Stimulated activated memory B cell treated with anti-CD40 and anti-IgM and Interleukin-4, amounts not matched to agents 10 μg/mL and 1 μg/mL and 100 μg/mL, for 72 hours (primary cell): ENCODE results near the gene ECSIT.

Source experiments
- ATAC-seq: fragments of 150-1000 bp; cut with Tn5 transposase; 2 replicates; pipeline ENCODE4 v1.10.0; 2021
- H3K27ac Mint-ChIP-seq: one replicate; pipeline ENCODE4 v1.8.0; 2022; ENCODE audit warnings: mild to moderate bottlenecking, mixed read lengths
- H3K27me3 Mint-ChIP-seq: one replicate; pipeline ENCODE4 v1.8.0; 2022; ENCODE audit warnings: mixed read lengths
- H3K36me3 Mint-ChIP-seq: one replicate; pipeline ENCODE4 v1.8.0; 2022; ENCODE audit warnings: mixed read lengths
- H3K4me1 Mint-ChIP-seq: one replicate; pipeline ENCODE4 v1.8.0; 2022; ENCODE audit warnings: mixed read lengths
- H3K4me3 Mint-ChIP-seq: one replicate; pipeline ENCODE4 v1.8.0; 2022; ENCODE audit warnings: mild to moderate bottlenecking, moderate library complexity, mixed read lengths
- H3K9me3 Mint-ChIP-seq: one replicate; pipeline ENCODE4 v1.8.0; 2022; ENCODE audit warnings: mixed read lengths

ECSIT gene

DNA sequence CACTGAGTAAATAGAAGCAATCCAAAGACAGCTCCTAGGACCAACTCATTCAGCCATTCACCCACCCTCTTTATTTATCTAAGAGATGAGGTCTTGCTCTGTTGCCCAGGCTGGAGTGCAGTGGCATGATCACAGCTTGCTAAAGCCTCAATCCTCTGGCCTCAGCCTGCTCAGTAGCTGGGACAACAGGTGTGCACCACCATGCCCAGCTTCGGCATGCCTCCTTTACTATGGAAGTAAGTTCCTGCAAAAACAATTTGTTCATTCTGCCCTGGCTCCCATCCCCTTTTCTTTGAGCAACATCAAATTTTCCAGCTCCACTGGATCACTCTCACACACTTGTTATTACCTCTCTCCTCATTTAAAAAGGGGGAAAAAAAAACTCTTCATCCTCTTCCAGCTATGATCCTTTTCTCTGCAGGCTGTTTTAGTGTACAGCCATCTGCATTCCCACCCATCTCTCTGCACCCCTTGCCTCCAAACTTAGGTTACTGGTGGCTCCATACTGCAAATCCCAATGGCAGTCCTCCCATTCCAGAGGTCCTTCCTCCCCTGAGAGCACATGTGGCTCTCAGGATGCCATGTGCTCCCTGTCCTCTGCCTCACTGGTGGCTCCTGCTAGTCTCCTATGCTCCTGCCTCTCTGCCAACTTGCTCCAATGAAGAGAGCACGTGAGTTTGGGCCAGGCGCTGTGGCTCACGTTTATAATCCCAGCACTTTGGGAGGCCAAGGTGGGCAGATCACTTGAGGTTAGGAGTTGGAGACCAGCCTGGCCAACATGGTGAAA, 27.9 kb upstream of the ECSIT start:
- Mint-ChIP-seq H3K9me3 (no peaks in the 10 kb centered on the region), H3K36me3 (peaks cover 37% of the 10 kb centered on the region), H3K27ac (peak overlapping the region; percentile 71), H3K4me3 (peak overlapping the region; percentile 41), H3K27me3 (no peaks in the 10 kb centered on the region), H3K4me1 (peaks cover 71% of the 10 kb centered on the region)
- no peak for ATAC-seq

DNA sequence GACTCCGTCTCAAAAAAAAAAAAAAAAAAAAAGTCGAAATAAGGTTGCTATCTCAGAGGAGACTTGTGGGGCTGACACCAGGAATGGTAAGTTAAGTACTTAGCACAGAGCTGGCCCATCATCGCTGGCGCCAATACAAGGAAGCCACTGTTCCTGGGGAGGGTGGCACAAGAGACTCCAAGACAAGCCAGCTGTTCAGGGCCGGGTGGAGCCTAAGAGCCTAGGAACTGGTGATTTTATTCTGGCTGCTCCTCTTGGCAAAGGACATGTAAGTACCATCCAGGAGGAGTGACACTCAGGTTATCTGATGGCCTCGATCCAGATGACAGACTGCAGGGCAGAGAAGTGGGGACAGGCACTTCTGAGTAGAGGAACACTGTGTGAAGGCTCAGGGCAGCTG, 26.3 kb upstream of the ECSIT start:
- ATAC-seq, result no peak
- Mint-ChIP-seq H3K27me3 (no peaks in the 10 kb centered on the region), H3K4me3 (peak overlapping the region; percentile 2), H3K4me1 (peaks cover 66% of the 10 kb centered on the region), H3K9me3 (no peaks in the 10 kb centered on the region), H3K27ac (peak overlapping the region; percentile 84), H3K36me3 (peaks cover 46% of the 10 kb centered on the region)

GRCh38 chr19:11554160-11554559, 25.2 kb upstream of the ECSIT start:
- H3K4me1 Mint-ChIP-seq, result peaks cover 63% of the 10 kb centered on the region
- no peaks in the 10 kb centered on the region for H3K27me3 Mint-ChIP-seq
- peak overlapping the region; percentile 84 for H3K27ac Mint-ChIP-seq
- peak overlapping the region; percentile 36 for H3K4me3 Mint-ChIP-seq
- no peaks in the 10 kb centered on the region for H3K9me3 Mint-ChIP-seq
- ATAC-seq, result peak; percentile 67
- H3K36me3 Mint-ChIP-seq, result peaks cover 46% of the 10 kb centered on the region

- Mint-ChIP-seq H3K27ac (peak overlapping the region; percentile 84), H3K36me3 (peaks cover 46% of the 10 kb centered on the region), H3K4me3 (peak overlapping the region; percentile 30), H3K4me1 (peaks cover 56% of the 10 kb centered on the region), H3K27me3 (no peaks in the 10 kb centered on the region), H3K9me3 (no peaks in the 10 kb centered on the region)
- ATAC-seq, result peak; percentile 43
Observed at GRCh38 chr19:11552666-11553372, 23.9 kb upstream of the ECSIT start.

GRCh38 chr19:11551603-11552235, 22.8 kb upstream of the ECSIT start:
- ATAC-seq, result no peak
- H3K4me1 Mint-ChIP-seq, result peaks cover 47% of the 10 kb centered on the region
- no peaks in the 10 kb centered on the region for H3K27me3 Mint-ChIP-seq
- no peak overlapping the region for H3K4me3 Mint-ChIP-seq
- H3K36me3 Mint-ChIP-seq, result peaks cover 42% of the 10 kb centered on the region
- H3K27ac Mint-ChIP-seq, result peak overlapping the region; percentile 84
- H3K9me3 Mint-ChIP-seq, result no peaks in the 10 kb centered on the region

DNA sequence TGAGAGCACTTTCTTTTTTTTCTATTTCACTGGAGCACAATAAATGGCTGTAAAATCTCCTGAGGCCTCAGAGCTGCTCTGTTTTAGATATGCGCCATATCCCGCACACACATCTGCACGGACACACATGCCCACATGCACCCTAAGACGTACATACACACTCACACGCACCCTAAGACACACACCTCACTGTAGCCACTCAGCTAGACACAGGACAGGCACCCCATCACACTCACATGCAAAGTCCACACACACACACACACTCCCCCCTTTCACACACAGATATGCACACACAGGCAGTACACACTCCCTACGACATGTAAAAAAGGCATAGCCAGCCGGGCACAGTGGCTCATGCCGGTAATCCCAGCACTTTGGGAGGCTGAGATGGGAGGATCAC, 21.3 kb upstream of the ECSIT start:
- H3K27me3 Mint-ChIP-seq, result no peaks in the 10 kb centered on the region
- H3K27ac Mint-ChIP-seq, result no peak overlapping the region
- no peaks in the 10 kb centered on the region for H3K9me3 Mint-ChIP-seq
- ATAC-seq, result no peak
- H3K36me3 Mint-ChIP-seq, result peaks cover 29% of the 10 kb centered on the region
- H3K4me3 Mint-ChIP-seq, result no peak overlapping the region
- peaks cover 32% of the 10 kb centered on the region for H3K4me1 Mint-ChIP-seq

DNA sequence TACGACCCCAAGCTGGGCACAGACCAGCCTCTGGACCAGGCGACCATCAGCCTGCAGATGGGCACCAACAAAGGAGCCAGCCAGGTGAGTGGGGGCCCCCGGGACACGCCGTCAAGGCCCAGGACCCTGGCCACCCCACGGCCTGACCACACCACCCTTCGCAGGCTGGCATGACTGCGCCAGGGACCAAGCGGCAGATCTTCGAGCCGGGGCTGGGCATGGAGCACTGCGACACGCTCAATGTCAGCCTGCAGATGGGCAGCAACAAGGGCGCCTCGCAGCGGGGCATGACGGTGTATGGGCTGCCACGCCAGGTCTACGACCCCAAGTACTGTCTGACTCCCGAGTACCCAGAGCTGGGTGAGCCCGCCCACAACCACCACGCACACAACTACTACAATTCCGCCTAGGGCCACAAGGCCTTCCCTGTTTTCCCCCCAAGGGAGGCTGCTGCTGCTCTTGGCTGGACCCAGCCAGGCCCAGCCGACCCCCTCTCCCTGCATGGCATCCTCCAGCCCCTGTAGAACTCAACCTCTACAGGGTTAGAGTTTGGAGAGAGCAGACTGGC, 20.5 kb upstream of the ECSIT start:
- Mint-ChIP-seq H3K4me1 (peaks cover 29% of the 10 kb centered on the region), H3K4me3 (no peak overlapping the region), H3K36me3 (peaks cover 27% of the 10 kb centered on the region), H3K27me3 (no peaks in the 10 kb centered on the region), H3K9me3 (no peaks in the 10 kb centered on the region), H3K27ac (no peak overlapping the region)
- ATAC-seq, result no peak

DNA sequence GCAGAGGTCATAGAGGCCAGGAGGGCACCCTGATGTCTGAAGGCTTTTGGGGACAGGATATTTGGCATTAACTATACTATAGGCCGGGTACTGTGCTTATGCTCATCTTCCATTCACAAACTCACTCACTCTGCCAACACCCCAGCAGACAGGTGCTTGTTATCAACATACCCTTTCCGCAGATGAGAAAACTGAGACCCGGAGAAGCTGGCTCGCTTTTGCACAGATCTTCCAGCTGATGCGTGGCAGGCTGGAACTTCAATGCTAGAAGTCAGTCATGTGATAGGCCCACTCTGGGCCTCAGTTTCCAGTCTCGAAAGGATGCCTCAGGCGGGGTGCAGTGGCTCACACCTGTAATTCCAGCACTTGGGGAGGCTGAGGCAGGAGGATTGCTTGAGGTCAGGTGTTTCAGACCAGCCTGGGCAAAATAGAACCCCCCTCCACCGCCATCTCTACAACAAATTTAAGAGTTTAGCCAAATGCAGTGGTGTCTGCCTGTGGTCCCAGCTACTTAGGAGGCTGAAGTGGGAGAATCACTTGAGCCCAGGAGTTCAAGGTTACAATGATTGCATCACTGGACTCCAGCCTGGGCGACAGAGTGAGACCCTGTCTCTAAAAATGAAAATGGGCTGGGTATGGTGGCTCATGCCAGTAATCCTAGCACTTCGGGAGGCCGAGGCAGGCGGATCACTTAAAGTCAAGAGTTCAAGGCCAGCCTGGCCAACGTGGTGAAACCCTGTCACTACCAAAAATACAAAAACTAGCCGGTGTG, 19.2 kb upstream of the ECSIT start:
- no peak for ATAC-seq
- Mint-ChIP-seq H3K36me3 (peaks cover 18% of the 10 kb centered on the region), H3K27ac (no peak overlapping the region), H3K4me1 (peaks cover 16% of the 10 kb centered on the region), H3K4me3 (no peak overlapping the region), H3K9me3 (no peaks in the 10 kb centered on the region), H3K27me3 (no peaks in the 10 kb centered on the region)

DNA sequence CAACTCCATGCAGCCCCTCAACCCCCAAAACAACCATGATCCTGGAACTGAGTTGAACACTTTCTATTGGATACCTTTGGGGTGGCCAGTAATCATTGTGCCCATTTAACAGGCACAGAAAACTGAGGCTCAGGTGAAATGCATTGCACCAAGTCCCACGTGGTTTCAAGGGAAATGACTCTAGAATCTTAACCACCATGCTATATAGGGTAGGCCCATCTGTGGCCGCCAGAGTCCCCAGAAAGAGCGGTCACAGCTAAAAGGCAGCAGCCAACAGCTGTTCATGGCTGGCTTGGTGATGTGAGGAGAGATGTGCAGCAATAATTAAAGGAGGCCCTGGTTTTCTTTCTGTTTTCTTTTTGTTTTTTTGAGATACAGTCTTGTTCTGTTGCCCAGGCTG, 12.3 kb upstream of the ECSIT start:
- H3K9me3 Mint-ChIP-seq, result no peaks in the 10 kb centered on the region

GRCh38 chr19:11540645-11541044, 11.7 kb upstream of the ECSIT start:
- peaks cover 26% of the 10 kb centered on the region for H3K27me3 Mint-ChIP-seq
- H3K27ac Mint-ChIP-seq, result peak overlapping the region; percentile 16
- H3K36me3 Mint-ChIP-seq, result no peaks in the 10 kb centered on the region
- peaks cover 22% of the 10 kb centered on the region for H3K4me1 Mint-ChIP-seq
- no peak for ATAC-seq
- H3K9me3 Mint-ChIP-seq, result no peaks in the 10 kb centered on the region
- no peak overlapping the region for H3K4me3 Mint-ChIP-seq

More for the DNA sequence above, 12.3 kb upstream of the ECSIT start:
- ATAC-seq, result no peak
- Mint-ChIP-seq H3K27me3 (peaks cover 26% of the 10 kb centered on the region), H3K27ac (no peak overlapping the region), H3K4me3 (no peak overlapping the region), H3K36me3 (no peaks in the 10 kb centered on the region), H3K4me1 (peaks cover 18% of the 10 kb centered on the region)

GRCh38 chr19:11539495-11540365, 10.8 kb upstream of the ECSIT start:
- peak; percentile 22 for ATAC-seq
- peaks cover 31% of the 10 kb centered on the region for H3K4me1 Mint-ChIP-seq
- no peak overlapping the region for H3K4me3 Mint-ChIP-seq
- H3K27ac Mint-ChIP-seq, result peak overlapping the region; percentile 50
- peaks cover 26% of the 10 kb centered on the region for H3K27me3 Mint-ChIP-seq
- no peaks in the 10 kb centered on the region for H3K9me3 Mint-ChIP-seq
- no peaks in the 10 kb centered on the region for H3K36me3 Mint-ChIP-seq

- peaks cover 26% of the 10 kb centered on the region for H3K27me3 Mint-ChIP-seq
- H3K4me1 Mint-ChIP-seq, result peaks cover 40% of the 10 kb centered on the region
- no peak within 1 kb of the TSS for H3K4me3 Mint-ChIP-seq
- no peak for ATAC-seq
- no peaks in the 10 kb centered on the region for H3K9me3 Mint-ChIP-seq
- no peaks in the 10 kb centered on the region for H3K36me3 Mint-ChIP-seq
- peak within 1 kb of the TSS; percentile 50 for H3K27ac Mint-ChIP-seq
Observed at GRCh38 chr19:11538232-11539036, 9.5 kb upstream of the ECSIT start, which contains the start of gene CNN1. TSS of gene CNN1 (plus strand) at chr19:11538851. CDS start at chr19:11538928, 77 bp downstream.
